Measurements from ENCODE around the gene SRD5A2.

SRD5A2 gene

GRCh38 chr2:31531101-31531500 is 49.6 kb downstream of the SRD5A2 start:
- no peak for DNase-seq

DNA sequence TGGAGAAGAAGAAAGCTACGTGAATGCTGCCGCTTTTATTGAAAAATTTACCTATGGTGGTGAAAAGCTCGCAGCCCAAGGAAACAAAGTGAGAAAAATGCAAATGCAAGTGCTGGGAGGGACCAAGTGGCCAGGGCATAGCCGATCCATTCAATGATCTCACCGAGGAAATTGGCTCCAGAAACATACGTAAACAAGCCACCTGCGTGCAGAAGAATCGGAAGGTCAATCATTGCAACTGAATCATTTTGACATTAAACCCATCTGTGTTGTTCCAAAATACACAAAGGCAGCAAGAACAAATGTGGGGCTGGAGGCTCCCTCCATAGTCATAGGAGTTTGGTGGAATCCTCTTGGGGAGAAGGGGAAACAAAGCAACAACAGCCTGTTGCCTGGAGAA is 51.5 kb downstream of the SRD5A2 start:
- DNase-seq, result no peak

- no peak for DNase-seq
These were observed 51.9 kb downstream of the SRD5A2 start for GRCh38 chr2:31528823-31529222.

- DNase-seq, result no peak
These were observed 53.6 kb downstream of the SRD5A2 start for GRCh38 chr2:31526946-31527732.

GRCh38 chr2:31525876-31526275 is 54.9 kb downstream of the SRD5A2 start:
- DNase-seq, result no peak

DNA sequence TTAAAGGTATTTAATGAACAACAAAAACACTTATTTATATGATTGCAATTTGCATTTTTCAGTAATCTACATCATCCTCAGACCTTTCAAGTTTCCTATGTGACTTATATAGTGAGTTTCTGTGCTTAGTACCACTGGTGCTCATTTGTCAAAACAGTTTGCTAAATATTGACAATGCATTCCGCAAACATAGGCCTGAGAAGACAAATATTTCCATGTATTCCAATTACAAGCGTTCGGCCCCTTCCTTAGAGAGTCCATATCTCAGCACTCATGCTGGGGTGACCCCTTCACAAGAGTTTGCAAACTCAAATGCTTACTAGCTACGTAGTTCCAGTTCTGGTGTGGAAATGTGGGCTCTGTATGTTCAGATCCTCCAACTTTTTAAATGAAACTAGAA is 56.1 kb downstream of the SRD5A2 start:
- DNase-seq, result no peak

DNA sequence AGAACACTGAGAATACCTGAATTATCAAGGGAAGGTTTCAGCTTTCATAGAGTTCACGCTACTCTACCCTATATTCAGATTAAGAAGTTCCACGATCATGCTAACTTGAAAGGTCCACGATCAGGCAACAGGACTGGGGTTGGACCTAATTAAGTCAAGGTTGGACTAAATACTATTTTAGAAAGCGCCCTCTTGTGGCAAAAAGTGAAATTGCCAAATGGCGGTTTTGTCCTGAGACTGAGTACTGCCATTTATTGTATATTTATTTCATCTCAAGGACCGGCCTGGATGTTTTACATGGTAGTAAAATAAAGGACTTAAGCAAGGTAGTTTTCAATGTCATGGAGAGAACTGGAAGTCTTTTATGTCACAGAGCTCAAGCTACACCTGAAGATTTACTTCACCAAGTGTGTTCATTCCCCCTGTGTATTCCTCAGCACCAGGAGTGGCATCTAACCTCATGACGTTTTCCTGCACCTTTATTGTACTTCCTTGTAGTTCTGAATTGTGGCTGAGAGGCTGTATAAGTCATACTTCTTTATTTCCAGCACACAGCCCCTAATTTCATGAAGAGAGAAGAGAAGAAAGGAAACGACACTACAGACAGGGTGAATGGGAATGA is 56.8 kb downstream of the SRD5A2 start:
- no peak for DNase-seq

GRCh38 chr2:31522786-31523185 is 58.0 kb downstream of the SRD5A2 start:
- DNase-seq, result no peak

GRCh38 chr2:31517442-31518203 is 63.1 kb downstream of the SRD5A2 start:
- no peak for DNase-seq

GRCh38 chr2:31515586-31515985 is 65.2 kb downstream of the SRD5A2 start:
- no peak for DNase-seq

DNA sequence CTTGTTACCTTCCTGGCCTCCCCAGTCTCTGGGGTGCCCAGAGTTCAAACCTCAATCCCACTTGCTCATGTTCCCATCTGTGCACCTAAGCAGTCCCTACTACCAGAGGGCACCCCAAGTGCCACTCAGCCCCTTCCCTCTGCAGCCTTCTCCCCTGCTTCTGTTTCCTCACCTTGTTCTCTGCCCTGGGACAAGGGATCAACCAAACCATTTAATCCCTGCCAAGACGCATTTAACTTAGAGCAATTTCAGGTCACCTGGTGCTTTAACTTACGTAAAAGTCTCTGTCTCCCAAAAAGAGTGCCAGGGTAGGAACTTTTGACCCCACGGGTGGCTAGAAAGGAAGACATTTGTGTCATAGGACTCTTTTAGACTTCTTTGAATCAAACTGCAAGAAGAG is 67.2 kb downstream of the SRD5A2 start:
- no peak for DNase-seq

- DNase-seq, result no peak
These were observed 69.4 kb downstream of the SRD5A2 start for GRCh38 chr2:31511376-31511775.

GRCh38 chr2:31505111-31505510 is 75.6 kb downstream of the SRD5A2 start:
- no peak for DNase-seq

DNA sequence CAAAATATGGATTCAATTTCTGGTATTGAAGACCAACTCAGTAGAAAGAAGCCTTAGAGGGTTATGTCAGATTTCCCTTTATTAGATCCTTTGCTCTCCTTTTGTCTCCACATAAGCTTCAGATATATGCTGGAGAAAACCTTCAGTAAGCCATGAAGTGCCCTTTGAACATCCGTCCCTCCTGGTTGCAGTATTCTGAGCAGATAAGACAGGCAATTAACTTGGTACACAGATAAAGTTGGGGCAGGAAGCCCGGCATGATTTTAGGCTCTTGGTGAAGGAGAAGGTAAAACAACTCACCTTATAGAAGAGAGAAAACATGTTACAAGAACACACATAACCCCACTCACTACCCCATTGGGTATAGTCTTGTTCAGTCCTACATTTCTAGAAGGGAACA is 76.4 kb downstream of the SRD5A2 start:
- DNase-seq, result no peak

DNA sequence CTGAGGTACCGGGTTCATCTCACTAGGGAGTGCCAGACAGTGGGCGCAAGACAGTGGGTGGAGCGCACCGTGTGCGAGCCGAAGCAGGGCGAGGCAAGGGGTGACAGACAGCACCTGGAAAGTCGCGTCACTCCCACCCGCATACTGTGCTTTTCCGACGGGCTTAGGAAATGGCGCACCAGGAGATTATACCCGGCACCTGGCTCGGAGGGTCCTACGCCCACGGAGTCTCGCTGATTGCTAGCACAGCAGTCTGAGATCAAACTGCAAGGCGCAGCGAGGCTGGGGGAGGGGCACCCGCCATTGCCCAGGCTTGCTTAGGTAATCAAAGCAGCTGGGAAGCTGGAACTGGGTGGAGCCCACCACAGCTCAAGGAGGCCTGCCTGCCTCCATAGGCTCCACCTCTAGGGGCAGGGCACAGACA is 84.3 kb downstream of the SRD5A2 start:
- DNase-seq, result peak; percentile 12

- peak; percentile 87 for DNase-seq
These were observed 91.4 kb downstream of the SRD5A2 start for GRCh38 chr2:31489339-31489738.

- no peak for DNase-seq
These were observed 97.5 kb downstream of the SRD5A2 start for GRCh38 chr2:31483246-31483645.

DNA sequence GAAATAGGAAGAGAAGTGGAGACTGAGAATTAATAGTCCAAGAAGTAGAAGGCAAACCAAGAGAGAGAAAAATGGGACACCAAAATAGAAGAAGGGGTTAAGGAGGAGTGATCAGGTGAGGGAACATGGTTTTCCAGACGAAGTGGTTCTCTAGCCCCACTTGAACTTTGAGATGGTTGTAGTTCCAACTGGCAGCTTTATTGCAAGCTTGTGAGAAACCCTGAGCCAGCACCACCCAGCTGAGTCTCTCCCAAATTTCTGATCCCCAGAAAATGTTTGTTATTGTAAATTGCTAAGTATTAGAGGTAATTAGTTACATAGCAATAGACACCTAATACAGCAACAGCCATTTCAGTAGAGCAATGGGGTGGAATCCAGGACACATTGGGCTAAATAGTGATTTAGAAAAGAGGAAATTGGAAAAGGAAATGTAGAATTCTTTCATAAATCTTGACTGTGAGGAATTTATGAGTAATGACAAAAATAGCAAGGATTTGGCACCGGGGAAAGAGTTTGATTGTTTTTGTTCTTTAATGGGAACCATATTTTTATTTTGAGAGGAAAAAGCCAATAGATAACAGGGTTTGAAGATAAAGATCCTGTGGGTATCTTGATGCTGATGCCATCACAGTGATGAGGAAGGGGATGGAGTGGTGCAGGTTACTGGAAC is 104.1 kb downstream of the SRD5A2 start:
- no peak for DNase-seq

GRCh38 chr2:31475692-31476091 is 105.0 kb downstream of the SRD5A2 start:
- no peak for DNase-seq

- DNase-seq, result no peak
These were observed 106.4 kb downstream of the SRD5A2 start for GRCh38 chr2:31474296-31474695.
